PC-3 (cell line): ENCODE data around the gene MTHFR.

ENCODE experiments used
- CTCF ChIP-seq: fragments of 300-600 bp; sonication (generic); conservative IDR thresholded peaks from 2 replicates; pipeline ENCODE4 v1.5.1; 2017; ENCODE audit warnings: antibody characterized with exemption, low read depth, mild to moderate bottlenecking, low read length
- EZH2 ChIP-seq: fragments of 300-600 bp; sonication (generic); IDR thresholded peaks from one replicate; pipeline ENCODE4 v1.6.1; 2017; ENCODE audit warnings: antibody characterized with exemption, mild to moderate bottlenecking, low read length; ENCODE audit not compliant: unreplicated experiment
- EZH2phosphoT487 ChIP-seq: fragments of 300-600 bp; sonication (generic); IDR thresholded peaks from 2 replicates; pipeline ENCODE4 v1.6.1; 2018; ENCODE audit warnings: mild to moderate bottlenecking, antibody characterized with exemption, low read length, borderline replicate concordance

- no peak for TF ChIP-seq CTCF
- no peak for TF ChIP-seq EZH2
- TF ChIP-seq EZH2phosphoT487 = no peak
Measured at GRCh38 chr1:11786168-11786567, 19.6 kb downstream of the MTHFR start.
